HUDEP-2 (cell line): Measurements from ENCODE around the gene UBL7.
"Not testable (repeated sequence)": the region's sequence is repeated elsewhere in the genome, so short reads cannot be mapped to it uniquely, and the experiment has no call there.

ENCODE experiments used
- DNase-seq, 76 experiments: peaks; one replicate each; lab custom pipeline; 2025; ENCODE audit not compliant: unreplicated experiment in 76 of 76; lab: John Stamatoyannopoulos, UW

Gene UBL7

DNA sequence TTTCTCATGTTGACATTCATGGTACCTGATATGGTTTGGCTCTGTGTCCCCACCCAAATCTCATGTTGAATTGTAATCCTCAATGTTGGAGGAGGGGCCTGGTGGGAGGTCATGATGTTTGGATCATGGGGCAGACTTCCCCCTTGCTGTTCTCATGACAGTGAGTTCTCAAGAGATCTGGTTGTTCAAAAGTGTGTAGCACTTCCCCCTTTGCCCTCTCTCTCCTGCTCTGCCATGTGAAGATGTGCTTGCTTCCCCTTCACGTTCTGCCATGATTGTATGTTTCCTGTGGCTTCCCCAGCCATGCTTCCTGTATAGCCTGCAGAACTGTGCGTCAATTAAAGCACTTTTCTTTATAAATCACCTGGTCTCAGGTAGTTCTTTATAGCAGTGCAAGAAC, 3.3 kb upstream of the UBL7 start:
- DNase-seq, result no peak

DNA sequence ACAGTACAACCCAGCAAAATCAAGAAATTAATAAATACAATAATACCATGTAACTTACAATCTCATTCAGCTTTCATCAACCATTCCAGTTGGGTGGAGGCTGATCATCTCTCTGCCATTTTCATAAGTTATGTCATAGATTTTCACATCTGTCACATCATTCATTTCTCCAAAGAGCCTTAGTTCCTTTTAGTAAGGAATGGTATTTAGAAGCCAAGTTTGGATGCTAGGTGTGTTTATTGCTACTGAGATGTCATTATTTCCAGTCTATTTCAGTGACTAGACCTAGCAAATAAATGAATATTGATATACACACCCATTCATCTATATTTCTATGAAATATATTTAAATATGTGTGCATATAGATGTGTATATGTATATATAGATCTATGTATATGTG, 2.7 kb upstream of the UBL7 start:
- DNase-seq, result no peak

DNA sequence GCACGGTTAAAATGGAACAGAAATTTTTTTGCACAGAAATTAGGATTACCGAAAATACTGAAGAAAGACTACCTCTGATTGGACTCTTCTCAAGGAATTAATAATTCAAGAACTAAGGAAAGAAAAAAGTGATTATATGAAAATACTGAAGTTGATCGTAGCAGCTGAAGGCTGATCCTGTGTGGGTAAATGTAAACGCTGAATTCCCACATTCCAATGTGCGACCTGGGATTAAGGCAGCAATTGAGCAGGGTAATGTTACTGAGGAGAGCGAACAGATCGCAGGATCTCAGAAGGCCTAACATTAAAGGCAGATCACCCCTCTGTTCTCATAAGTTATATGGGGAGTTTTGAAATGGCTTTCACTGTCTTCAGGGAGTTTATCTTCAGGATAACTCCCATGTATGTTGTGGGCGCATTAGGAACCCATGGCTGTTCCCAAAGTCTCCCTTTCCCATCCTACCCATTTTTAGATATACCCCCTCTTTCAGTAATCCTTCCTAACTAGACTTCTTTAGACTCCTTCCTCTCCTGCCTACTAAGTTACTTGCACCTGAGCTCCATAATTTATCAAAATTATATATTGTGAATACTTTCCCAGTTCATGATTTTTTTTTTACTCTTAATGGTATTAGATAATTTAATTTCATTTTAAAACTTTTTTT, 1.0 kb upstream of the UBL7 start:
- DNase-seq, result no peak

DNA sequence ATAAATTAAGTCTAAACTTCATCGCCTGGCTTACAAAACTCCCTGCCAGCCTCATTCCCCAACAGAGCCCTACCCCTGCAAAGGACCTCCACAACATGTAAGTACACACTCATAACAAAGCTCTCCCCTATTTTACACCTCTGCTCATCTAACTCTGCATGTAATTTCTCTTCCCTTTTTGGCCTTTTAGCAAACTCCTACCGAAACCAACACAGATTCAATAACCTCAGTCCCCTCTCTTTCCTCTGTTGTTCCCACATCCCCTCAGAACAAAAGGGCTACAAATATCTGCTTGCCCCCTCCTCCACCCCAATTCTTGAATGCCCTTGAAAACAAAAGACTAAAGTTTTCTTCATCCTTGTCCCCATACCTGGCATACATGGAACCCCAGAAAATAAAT, 662 bp downstream of the UBL7 start:
- DNase-seq, result no peak

DNA sequence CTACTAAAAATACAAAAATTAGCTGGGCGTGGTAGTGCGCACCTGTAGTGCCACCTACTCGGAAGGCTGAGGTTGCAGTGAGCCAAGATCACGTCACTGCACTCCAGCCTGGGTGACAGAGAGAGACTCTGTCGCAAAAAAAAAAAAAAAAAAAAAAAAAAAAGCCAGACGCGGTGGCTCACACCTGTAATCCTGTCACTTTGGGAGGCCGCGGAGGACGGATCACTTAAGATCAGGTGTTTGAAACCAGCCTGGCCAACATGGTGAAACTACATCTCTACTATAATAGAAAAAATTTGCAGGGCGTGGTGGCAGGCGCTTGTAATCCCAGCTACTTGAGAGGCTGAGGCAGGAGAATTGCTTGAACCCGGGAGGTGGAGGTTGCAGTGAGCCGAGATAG, 1.2 kb downstream of the UBL7 start:
- not testable (repeated sequence) for DNase-seq

DNA sequence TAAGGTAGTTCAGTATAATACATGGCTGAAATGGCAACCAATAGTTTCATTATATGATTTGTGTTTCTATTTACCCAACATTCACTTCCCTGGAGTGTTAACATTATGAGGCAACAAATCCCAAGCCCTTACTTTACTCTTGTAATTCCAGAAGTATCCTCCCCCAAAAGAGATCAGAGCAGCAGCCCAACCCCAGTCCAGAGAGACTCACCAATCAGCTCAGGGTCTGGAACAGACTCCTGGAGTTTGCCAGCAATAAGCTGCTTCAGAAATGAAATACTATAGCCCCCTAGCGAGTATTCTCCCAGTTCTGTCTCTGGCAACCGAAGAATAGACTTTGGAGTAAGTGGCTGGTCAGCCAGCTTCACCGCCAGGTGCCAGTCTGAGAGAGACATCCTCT, 2.5 kb downstream of the UBL7 start:
- no peak for DNase-seq

DNA sequence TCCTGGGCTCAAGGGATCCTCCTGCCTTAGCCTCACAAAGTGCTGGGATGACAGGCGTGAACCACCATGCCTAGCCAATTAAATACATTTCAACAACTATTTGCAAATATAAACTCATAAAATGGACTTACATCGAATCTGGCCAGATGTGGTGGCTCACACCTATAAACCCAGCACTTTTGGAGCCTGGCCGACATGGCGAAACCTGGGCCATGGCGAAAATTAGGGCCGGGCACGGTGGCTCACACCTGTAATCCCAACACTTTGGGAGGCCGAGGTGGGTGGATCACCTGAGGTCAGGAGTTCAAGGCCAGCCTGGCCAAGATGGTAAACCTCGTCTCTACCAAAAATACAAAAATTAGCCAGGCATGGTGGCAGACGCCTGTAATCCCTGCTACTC, 3.9 kb downstream of the UBL7 start:
- DNase-seq, result not testable (repeated sequence)

DNA sequence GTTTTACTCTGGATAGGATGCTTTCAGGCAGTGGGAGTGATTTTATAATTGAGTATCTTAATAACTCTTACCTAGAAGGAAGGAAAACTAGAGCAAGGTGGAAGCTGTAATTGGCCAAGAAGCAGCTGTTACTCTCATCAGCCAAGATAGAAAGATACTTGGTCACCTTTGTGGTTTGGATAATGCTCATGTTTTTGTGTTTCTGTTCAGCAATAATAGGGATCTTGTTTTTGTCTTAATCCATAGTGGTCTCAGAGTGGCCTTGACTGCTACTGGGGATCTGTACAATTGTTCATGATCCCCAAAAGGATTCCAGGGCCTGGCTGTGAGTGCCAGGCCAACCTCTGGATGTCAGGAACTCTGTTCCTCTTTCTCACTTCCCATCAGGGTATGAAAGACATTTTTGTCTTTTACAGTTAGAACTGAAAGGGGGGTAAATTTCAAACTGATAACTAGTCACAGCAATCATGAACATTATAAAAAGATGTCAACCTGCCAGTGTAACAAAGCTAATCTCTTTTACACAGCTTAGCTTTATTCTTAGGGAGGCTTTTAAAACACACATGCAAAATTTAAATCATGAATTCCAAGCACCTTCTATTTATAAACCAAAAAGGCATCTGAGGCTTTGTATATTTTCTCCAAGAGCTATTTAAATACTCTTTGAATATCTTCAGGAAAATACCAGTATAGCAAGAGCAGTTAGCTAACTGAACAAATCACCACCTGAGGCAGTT, 6.0 kb downstream of the UBL7 start:
- DNase-seq, result no peak

DNA sequence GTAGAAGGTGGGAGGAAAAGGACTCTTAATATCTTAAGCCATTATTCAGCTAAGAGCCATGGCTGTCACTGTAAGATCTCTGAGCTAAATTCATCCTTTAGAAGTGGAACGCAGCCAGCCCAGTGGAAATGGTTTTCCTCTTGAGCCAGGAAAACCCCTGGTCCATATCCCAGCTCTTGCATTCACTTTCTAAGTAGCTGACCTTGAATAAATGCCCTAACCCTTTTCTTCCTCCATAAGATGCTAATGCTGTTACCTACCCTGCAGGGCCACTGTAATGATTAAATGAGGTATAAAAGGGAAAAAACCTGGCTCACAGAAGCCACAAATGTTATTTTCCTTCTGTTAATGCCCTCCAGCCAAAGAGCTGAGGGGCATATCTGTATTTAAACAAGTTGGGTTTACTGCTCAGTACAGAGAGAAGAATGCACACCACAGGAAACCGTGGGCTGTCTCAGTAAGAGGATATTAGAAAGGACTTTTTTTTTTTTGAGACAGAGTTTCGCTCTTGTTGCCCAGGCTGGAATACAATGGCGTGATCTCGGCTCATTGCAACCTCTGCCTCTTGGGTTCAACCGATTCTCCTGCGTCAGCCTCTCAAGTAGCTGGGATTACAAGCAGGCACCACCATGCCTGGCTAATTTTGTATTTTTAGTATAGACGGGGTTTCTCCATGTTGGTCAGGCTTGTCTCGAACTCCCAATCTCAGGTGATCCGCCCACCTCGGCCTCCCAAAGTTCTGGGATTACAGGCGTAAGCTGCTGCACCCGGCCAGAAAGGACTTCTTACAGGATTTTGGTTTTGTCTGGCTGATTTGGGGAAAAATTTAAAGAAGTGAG, 6.8 kb downstream of the UBL7 start:
- DNase-seq, result no peak

DNA sequence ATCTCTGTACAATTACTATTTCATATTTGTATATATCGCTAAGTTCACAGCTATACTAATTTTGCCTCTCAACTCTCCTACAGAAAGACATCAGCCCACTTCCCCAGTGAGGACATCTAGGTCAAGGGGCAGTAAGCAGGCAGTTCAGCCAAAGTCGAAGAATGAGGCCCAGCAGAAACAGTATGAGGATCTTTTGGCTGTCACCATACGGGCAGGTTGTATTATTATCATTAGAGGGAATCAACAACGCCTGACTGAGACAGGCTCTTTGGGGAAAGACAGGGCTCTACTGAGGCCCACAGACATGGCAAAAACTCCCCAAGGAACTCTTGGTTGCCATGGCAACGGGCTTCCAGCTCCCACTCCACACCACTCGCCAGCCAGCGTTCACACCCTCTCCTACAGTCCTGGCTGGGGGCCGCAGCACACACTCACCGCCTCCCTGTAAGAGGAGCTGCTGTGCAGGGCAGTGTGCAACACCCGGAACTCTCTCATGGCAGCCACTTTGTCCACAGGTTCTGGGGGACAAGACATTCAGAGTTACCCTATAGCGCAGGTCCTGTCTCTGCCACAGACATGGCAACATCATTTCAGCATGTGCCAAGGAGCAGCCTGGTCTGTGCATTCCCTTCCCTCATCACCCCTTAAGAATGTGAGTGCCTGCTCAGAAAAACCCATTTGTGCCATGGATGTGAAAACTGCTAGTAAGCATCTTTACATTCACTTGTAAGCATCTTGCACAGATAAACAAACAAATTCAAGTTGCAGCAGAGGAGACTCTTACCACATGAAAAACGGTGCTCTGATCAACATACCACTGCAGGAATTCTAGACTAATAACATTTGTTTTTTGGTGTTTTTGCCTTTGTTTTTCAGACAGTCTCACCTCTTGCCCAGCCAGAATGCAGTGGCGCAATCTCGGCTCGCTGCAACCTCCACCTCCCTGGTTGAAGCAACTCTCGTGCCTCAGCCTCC, 8.8 kb downstream of the UBL7 start:
- DNase-seq, result no peak

DNA sequence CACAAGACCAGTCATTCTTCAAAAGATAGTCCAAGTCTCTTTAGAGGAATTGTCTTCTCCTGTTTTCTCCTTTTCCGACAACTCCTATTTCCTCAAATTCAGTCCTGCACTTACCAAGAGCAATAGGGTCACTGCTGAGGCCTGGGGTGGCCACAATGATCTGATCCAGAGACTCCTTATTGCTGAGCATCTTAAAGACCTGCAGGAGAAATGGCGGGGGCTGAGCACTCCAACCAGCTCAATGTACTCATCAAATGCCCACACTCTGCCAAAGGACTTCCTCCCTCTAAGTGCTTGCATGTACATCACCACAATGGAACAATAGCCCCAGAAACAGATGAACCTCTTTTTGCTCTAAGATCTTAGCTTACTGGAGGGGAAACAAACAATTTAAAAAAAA, 9.6 kb downstream of the UBL7 start:
- DNase-seq, result no peak

DNA sequence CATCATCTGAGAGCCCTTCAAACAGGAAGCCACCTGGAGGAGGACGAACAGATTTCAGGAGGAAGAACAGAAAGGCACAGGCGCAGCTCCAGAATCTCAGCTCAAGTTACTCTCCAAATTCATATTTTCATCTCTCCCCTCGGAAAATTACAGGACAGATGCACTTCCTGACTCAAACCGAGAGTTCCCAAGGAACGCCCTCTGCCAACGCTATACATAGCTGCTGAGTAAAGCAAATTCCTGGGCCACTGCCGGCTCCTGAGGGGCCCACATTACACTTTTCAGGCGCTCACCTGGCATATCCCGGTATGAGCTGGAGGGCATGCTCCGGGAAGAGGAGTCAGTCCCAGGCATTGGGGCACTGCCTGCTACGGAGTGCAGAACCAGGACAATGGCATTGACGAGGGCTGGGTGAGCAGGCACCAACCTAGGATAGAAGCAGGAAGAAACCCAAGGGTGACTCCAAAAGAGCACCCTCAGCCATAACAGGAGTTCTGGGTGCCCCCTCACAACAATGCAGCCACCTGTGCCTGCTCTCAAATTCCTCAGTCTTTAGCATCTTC, 11.2 kb downstream of the UBL7 start:
- DNase-seq, result no peak

DNA sequence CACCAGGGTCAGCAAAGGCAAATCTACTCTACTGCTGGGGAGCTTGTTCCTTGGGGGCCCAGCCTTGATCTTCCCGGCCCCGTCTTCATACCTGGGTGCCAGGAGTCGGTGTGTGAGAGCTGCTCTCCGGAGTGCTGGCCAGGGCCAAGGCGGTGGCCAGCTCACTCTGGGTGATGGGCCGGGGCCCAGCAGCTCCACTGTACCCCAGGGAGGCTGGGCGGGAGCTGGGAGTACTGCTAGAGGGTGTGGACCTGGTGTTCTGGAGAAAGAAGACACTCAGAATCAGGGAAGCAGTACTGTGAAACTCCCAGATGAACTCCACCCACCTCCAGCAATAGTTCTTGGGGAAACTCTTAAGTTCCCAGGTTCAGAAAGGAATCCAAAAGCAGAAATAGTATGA, 11.9 kb downstream of the UBL7 start:
- DNase-seq, result no peak

DNA sequence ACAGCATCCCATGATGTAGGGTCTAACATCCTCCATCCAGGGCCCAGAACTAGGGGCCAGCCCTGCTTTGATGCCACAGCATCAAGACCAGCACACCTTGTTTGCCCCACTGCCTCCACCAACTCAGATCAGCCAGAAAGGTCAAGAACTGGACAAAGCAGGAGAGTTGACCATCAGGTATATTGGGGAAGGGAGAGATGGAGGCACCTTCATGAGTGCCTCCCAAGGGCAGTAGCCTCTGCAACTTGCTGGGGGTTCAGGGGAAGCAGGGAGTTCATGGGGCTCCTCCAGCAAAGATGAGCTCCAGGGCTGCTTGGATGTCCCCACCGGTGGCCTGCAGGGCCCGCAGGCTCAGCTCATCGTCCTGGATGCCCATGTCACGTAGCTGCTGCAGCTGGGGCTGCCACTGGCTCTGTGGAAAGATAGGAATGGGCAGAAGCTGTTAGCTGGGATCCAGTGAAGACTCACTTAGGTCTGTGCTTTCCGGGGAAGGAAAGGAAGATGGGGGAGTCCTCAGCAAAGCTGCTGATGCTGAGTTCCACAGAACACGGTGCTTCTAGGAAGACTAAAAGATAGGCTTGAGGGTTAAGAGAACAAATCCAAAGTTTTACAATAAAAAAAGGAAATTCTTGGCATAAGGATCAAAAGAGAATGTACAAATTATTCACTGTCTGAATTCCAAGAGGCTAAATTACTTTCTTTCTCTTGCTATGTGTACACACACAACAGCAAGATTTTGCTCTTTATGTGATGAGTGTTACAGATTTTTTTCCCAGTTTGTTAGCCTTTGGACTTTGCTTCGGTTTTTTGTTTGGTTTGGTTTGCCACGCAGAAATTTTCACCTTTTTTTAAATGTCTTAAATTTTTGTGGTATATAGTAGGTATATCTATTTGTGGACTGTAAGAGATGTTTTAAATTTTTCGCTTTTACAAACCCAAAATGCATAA, 14.9 kb downstream of the UBL7 start:
- DNase-seq, result no peak

DNA sequence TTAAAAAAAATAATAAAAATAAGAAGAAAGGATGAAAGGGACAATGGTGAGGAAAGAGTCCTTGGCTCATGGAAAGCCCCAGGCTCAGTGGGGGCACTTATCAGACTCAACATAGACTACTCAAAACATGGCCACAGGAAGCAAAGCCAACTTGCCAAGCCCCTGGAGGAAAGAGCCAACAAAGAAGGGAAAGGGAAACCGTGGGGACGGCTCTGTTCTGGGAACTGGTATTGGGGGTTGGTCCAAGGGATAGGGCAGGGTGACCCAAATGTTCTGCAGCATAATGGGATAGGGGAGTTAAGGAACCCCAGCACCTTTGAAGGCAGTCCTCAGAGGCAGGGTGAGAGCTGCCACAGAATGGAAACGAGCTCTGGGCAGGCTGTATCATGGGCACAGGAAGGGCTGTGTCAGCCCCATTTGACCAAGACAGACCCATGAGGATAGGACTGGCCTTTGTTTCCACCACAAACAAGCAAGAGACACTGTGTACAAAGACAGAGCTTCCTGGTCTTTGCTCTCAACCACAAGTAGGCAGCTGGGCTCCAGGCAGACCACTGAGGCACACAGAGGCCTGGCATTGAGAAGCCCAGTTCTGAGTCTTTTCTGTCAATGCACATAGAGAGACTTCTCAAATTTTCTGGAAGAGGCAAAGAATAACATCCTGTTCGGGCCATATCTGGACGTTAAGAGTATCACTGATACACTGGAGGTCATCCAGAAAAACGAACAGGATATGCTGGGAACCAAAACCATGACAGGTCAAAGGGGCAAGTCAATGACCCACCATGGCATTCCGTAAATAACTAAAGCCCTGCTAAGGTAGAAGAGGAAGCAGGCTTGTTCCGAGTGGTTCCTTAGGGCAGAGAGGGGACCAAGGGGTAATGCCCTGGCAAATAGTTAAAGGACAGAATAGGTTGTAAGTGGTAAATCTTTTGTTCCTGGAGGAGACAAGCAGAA, 16.6 kb downstream of the UBL7 start:
- DNase-seq, result no peak

DNA sequence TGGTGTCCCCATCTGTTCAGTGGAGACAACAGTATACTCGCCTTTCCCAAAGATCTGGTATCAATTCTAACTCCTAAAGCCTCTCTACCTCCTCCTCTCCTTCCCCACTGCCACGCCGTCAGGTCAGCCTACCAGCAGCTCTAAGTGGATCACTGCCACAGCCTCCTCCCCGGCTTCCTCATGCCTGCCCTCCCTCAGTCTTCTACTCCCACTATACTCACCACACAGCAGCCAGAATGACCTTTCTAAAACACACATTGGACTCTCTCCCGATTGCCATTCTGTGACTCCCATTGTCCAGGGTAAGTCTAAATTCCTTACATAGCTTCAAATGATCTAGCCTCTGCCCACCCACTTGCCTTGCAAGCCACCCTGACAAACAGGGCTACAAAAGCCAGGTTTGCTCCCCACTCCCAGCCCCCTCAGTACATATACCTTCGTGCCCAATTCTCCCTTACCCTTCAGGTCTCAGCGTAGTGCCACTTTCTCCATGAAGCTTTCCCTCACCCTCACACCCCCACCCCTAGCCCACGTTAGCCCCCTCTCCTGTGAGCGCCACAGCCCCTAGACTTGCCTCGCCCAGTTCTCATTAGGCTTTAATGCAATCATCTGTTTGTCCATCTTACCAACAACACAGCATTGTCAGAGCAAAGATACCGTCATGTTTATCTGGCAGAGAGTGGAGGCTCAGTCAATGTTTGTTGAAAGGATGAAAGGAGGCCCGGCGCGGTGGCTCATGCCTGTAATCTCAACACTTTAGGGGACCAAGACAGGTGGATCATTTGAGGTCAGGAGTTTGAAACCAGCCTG, 17.7 kb downstream of the UBL7 start:
- DNase-seq, result no peak

DNA sequence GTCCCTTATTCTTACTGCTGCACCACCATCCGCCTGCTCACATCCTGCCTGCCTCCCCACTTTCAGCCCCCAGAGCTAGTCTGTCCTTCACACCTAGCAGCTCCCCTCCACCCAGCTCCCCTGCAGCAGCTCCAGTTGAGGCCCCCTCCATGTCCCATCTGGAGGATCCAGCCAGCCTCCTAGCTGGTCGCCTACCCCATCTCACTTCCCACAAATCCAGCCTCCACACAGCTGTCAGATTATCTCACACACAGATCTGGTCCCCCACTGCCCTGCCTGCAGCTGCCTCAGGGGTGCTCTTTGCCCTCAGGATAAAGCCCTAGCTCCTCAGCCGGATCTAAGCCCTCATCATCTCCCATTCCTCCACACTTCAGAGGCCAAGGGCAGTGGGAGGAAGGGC, 18.4 kb downstream of the UBL7 start:
- no peak for DNase-seq
